ENCODE measurements around the gene E2F8.

GRCh38 chr11:19240420-19241259, at the start of gene E2F8:
- TF ChIP-seq CTCF (IDR thresholded peaks at IDR 0.05; ENCODE audit: insufficient read depth, low read length, poor library complexity, severe bottlenecking) (no peak), EZH2phosphoT487 (conservative IDR thresholded peaks at IDR 0.05; ENCODE audit: low read length) (no peak)

Data from SU-DHL-6 (cell line).